HL-60 (cell line): ENCODE measurements around the gene DIP2B.

Experiments
- CTCF ChIP-seq: IDR thresholded peaks from one replicate; pipeline ENCODE4 v1.5.1; 2011; ENCODE audit warnings: low read length, control low read depth, inconsistent platforms; ENCODE audit not compliant: insufficient read depth
- REST ChIP-seq: IDR thresholded peaks from 2 replicates; pipeline ENCODE4 v1.6.1; 2012; ENCODE audit warnings: low read depth; ENCODE audit not compliant: insufficient replicate concordance

DNA sequence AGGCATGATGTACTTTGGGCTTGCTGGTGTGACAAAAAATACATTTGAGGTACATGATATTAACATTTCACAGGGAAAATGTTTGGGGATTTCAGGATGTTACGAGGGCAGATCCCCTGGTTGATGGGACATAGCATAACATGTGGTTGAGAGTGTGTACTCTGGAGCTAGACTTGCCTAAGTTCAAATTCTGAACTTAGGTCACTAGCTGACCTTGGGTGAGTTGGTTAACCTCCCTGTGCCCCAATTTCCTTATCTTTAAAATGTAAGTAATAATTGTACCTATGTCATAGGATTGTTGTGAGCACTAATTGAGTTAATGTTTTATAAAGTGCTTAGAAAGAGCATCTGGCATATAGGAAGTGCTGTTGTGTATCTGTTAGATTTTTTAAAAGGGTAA lies 194.4 kb downstream of the DIP2B start:
- TF ChIP-seq CTCF (no peak), REST (no peak)
